ENCODE results near the gene SIAH2.

DNA sequence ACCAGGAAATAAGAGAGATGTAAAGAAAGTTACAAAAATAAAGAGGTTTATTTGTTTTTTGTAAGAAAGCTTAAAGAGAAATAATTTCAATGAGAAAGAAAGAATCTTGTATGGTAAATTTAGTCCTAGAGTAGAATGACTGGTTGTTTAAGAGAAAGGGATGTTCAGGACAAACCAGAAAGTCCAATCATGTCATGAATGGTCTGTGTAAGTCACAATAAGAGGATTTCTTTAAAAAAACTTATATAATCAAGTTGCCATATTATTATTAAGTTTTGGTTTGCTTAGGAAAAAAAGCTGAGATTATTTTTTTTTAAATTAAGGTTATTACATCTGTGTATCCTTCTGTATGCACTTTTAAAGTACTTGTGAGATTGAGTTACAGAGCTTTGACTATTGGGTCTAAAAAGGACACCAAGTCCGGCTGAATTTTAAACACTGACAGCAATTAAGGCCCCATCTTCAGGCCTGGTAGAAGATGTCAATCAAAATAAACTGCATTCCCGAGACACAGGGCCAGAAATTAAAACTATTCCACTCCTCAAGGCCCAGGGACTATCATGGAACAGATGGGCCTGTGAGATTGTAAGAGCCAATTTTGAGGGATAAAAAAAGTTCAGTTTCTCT lies 71.4 kb downstream of the SIAH2 start:
- TF ChIP-seq POLR2AphosphoS5 (IDR thresholded peaks at IDR 0.05; ENCODE audit: borderline replicate concordance, low read depth, low read length) = no peak
- no peak for TF ChIP-seq EZH2 (IDR thresholded peaks at IDR 0.05)
- TF ChIP-seq FOXP2 (optimal IDR thresholded peaks at IDR 0.05; ENCODE audit: control extremely low read depth, extremely low read length, insufficient read depth) = no peak

All from SK-N-MC (cell line).